Activated CD4-positive, alpha-beta T cell treated with anti-CD3 and anti-CD28 coated beads for 48 hours (primary cell): ENCODE results near the gene STPG4.

Experiments
- DNase-seq: peaks from one replicate; pipeline ENCODE4 v3.0.0-alpha.2; 2020

The STPG4 gene

DNA sequence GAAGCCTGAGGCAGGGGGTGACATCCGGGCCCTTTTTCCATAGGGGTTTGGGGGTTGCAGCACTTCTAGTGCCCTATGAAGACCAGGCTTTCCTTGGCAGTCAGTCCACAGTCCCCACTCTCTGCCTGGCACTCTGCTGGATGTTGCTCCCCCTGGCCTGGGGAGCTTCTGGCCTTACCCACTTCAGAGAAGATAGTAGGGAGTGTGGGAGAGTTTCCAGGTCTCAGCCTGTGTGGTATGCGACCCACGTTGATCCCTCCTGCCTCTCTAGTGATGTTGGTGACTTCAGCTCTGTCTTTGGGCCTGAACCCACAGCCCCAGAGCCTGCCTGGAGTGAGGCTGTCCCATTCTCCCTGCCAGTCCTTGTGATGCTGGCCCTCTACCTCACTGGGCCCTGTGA lies 105.6 kb downstream of the STPG4 start:
- no peak for DNase-seq

DNA sequence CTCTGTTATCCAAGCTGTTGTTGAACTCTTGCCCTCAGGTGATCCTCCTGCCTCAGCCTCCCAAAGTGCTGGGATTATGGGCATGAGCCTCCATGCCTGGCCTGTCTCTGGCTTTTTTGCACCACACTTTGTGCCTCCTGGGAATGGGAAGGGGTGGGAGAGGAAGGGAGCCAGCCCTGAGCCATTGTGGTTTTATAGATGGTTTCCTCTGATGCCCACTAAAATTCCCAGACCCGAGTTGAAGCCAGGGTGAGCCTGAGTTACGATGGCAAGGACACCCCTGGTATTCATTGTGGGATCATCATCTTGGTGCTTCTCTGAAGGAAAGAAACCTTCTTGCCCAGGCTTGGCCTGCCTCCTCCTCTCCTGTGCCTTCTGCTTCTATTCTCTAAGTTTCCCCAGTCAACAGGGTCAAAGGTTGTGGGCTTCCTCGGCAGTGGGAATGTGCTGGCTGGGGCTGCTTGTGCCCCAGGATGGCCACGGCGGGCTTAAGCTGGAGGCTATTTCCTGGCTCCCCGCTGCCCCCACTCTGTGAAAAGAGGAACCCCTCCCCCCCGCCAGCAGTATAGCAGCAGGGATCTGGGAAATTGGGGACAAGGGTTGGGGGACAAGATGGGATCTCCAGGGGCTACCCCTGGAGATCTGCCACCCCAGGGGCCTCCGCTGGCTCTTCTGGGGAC lies 106.2 kb downstream of the STPG4 start:
- DNase-seq, result no peak

DNA sequence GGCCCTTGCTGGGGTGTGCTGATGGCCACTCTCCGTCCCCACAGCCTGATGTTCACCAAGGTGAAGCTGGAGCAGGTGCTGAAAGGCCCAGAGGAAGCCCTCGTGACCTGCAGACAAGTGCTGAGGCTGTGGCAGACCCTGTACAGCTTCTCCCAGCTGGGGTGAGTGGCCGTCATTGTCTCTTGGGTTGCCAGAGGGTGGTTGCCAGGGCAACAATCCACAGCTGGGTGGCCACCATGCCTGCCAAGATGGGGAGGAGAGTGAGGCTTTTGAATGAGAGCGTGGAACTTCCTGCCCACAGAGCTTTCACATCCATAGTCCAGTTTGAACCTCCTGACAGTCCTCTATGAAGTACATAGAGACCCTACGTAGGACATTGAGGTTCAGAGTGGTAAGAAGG lies 108.8 kb downstream of the STPG4 start:
- DNase-seq, result no peak

DNA sequence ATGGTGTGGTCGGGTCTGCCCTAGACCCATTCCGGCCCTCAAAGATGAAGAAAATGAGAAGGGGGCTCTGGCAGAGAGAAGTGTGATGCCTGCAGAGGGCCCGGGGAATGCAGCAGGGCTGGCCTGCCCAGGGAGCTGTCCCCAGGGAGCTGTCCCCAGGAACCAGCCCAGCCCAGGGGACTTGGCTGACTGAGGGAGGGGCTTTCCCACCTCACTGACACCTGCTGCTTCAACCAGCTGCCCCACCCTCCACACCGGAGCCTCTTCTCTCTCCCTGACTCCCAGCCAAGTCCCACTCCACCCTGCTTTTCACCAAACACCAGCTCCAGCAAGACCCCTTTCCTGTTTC lies 111.2 kb downstream of the STPG4 start:
- no peak for DNase-seq

DNA sequence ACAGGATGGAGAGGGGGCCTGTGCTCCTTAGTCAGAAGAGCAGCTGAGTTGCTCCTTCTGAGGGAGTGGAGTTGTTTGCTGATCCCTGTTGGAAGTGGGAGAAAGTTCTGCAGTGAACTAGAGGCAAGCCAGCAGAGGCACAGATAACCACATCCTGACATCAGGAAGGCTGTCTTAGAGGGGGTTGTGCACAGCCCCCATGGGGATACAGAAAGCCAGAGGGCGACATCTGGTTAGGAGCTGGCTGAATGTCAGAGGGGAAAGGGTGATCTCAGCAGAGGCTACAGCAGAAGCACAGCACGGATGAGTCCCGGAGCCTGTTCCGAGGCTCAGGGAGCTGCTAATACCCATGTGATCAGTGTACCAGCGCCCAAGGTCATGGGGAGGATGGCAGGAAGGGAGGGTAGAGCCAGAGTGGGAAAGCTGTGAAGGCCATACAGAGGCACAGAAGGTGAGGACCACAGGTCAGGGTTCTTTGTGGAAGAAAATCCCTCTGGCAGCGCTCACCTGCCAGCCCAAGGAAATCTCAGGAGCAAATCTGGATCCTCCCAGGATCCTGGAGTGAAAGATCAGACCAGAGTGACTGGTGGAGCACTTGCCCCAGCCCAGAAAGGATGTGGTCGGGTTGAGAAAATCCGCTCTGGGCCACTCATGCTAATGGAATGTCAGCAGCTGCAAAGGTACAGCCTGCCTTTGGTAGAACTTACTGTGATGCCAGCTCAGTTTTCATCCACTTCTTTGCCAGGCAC lies 111.8 kb downstream of the STPG4 start:
- no peak for DNase-seq

DNA sequence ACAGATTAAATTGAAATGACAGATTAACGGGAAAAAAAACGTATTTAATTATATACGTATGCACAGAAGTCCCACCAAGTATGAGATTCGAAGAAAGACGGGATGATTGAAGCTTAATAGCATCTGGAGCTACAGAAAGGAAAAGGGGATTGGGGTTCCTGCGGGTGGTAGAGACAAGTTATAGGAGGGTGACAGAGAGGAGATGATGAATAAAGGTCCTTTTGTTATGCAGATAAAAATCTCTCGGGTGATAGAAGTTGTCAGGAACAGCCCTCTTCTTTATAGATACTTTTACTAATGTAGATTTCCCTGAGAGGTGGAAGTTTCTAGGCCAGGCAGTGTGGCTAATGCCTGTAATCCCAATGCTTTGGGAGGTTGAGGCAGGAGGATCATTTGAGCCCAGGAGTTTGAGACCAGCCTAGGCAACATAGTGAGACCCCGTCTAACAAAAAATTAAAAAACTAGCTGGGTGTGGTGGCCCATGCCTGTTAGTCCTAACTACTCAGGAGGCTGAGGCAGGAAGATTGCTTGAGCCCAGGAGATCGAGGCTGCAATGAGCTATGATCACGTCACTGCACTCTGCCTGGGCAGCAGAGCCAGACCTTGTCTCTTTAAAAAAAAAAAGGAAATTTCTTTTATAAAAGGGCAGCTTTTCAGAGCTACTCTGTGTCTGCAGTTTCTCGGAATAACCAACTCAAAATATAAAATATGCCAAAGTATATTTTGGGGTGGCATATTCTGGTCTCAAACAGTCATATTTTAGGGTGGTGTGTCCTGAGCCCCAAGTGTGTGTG lies 113.0 kb downstream of the STPG4 start:
- DNase-seq, result no peak

DNA sequence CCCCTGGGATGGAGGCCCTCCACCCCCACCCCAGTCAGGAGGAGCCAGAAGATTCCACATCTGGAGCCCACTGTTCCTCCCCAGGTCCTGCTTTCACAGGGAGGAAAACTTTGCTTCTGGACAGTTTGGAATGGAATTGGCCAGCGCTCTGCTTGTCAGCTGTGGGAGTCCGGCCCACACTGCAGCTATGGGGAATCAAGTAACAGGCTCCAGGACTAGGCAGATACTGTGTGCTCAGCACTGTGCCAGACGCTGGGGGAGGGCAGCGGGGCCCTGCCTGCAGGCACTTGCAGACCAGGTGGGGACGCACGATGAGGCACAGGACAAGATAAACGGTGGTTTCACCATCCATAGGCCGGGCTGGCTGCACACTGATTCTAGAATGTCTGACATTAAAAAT lies 114.0 kb downstream of the STPG4 start:
- DNase-seq, result no peak

DNA sequence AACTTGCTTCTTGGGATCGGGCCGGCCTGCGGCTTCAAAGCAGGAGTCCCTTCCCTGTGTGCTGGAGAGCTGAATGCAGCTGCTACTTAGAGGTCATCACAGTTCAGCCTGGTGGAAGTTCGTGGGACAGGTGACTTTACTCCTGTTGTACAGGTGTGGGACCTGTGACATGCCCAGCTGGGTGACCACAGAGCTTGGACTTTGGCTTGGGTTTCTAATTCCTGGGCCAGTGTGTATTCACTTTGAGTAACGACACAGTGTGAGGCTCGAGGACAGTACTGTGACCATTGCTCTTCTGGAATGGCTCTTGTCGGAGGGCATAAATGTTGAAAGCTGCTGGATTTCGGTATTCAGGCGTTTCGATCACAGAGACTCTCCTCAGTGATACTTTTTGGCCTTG lies 114.5 kb downstream of the STPG4 start:
- no peak for DNase-seq

DNA sequence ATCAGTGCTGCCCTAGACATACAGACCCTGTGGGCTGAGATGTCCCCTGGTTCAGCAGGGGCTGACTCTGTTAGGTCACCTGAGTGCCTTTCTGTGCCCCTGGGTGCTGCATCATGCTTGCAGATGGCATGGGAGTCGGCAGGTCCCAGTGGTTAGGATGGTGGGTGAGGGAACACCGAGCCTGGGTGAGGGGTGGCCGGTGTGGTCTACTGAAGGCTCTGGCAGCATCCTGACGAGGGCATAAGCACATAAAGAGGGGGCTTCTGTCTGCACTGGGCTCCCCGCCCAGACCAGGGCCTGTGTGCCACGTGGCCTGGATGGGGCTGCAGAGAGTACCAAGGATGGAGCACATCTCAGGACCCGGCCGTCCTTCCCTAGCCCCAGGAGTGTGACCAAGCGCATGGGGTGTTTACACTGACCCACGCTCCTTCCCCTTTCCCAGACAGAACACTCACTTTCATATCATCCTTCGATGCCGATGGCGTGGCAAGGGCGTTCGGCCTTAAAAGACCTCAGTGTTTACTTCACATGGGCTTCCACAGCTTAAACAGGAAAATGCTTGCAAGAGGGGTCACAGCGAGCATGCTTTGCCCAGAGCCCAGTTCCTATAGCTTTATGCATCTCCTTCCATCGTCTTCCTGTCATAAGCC lies 115.1 kb downstream of the STPG4 start:
- DNase-seq, result no peak

DNA sequence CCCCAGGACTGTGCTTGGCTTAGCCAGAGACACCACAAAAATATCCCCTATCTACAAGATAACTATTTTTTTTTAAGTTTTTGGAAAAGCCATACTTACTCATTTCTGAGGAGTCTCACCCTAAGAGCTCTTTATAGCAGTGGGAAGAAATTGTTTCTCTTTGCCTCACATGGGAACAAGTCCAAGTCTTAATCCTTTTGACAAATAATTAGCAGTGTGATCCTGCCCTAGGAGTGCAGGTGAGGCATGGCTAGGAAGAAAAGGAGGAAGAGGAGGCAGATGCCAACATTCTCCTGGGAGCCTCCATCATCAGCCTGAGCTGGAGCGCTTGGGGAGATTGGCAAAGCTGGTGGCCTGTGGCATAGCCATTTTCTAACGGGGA lies 115.6 kb downstream of the STPG4 start:
- no peak for DNase-seq

DNA sequence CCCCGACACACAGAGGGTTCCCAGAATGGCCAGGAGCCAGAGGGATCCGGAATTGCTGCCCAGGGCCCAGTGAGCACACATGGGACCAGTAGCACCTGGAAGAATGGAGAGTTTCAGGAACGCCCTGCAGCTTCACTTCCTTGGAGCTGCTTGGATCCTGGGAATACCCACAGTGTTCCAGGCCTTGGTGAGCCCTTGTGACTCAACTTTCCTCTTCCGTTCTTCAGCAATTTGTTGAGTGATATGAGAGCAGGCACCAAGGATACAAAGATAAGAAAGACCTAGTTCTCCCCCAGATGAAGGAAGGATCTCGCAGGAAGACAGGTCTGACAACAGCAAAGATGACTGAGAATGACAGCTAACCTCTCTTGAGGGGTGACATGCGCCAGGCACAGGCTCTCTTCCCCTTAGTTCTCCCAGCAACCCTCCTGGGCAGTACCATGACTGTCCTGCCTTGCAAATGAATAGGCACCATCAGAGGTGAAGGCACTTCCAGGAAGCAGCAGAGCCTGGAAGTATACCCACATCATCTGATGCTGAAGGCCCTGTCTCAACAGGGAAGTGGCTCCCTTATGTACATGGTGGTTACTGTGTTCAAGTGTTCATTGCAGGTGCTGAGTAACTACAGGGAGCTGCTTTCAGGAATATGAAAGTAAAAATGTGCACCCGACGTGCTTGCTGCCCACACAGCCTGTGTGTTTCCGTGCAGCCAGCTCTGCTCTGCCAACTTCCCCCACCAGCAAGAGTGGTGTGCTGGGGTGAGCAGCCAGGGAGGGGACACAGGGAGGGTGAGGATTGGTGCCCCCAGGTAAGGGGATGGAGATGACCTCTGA lies 116.2 kb downstream of the STPG4 start:
- peak; percentile 47 for DNase-seq

DNA sequence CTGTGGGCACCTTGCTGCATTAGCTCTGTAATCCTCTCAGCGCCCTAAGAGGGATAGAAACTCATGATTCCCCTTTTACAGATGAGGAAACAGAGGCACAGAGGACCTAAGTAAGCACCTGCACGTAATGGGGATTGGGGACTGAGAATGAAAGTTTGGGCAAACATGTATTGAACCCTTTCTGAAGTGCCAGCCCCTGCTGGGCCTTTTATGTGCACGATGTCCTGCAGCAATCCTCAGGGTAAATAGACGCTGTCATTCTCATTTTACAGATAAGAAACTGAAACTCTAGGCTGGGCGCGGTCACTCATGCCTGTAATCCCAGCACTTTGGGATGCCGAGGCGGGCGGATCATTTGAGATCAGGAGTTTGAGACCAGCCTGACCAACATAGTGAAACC lies 117.4 kb downstream of the STPG4 start:
- no peak for DNase-seq
